GM12864 (cell line): ENCODE measurements around the gene LSS.

Source experiments
- DNase-seq: peaks from one replicate; pipeline ENCODE4 v3.0.0-alpha.2; 2011; ENCODE audit warnings: low read depth
- H3K4me3 ChIP-seq: 2 replicates; pipeline ENCODE4 v1.5.1; 2011; ENCODE audit warnings: mild to moderate bottlenecking, low read depth, low read length, control low read depth
- CTCF ChIP-seq: IDR thresholded peaks from 2 replicates; pipeline ENCODE4 v1.5.1; 2011; ENCODE audit warnings: low read depth, mild to moderate bottlenecking, moderate library complexity, low read length, control low read depth, inconsistent platforms; ENCODE audit errors: missing control alignments

The LSS gene

DNA sequence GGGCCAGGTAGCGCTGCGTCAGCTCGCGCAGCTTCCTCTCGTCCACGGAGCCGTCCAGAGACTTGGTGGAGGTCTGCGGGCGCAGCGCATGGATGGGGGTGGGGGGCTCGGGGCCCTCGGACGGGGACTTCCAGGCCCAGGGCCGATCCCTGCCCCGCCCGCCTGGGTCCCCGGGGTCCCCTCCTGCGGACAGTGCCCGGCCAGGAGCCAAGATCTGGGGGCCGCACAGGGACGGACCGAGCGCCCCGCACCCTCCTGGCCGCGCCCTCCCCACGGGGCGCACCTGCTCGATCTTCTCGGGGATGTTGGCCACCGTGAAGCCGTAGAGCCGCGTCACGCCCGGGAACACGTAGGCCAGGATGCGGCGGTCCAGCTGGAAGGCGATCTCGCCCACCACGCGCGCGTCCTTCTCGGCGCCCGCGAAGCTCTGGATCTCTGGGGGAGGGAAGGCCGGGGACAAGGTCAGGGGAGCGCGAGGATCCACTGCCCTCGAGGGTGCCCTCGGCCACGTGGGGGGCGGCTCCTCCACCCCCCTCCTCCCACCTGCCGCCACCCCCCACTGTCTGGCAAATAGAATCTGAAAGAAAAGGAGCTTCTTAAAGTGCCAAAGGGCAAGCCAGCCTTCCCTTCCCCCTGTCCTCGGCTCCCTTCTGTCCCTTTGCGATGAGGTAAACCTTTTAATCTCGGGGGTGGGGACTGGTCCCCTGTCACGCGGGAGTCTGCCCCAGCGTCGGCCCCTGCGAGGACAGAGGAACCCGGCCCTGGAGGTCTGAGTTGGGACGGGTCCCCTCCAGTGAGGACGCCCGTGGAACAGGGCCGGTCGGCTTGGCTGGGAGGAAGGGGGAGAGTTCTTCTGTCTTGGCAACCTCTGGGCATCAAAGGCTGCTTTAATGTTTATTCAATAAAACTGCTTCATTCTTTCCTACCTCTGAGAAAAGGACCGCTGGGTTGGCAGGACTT, 66.7 kb downstream of the LSS start:
- DNase-seq, result no peak
- TF ChIP-seq CTCF, result no peak
- H3K4me3 ChIP-seq, result no peak overlapping the region

DNA sequence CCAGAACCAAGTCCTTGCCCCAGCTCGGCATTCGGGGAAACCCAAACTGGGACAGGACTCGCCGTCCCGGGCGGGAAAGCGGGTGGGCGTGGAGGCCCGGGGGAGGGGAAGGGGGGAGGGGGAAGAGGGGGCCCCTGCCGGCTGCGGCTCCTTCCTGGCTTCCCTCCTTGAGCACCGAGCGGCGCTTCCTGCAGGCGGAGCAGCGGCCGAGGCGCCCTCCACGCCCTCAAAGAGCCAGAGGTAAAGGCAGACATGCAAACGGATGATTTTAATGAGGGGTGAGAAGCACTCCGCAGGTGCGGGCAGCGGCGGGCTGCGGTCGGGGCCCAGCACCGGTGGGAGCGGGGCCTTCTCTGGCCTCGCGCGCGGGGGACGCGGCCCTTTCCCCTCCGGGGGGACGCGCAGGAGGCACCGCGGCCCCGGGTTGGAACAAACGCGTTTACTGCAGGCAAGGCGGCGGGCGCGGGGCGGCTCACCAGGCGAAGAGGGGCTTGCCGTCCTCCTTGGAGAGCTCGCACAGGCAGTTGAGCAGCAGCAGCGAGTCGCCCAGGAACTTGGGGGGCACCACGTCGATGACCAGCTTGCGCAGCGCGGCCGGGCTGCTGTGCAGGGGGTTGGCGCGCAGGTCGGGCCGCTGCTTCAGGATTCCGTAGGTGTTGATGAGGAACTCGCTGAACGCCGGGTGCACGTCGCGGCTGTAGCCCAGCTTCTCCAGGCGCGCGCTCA, 67.5 kb downstream of the LSS start:
- DNase-seq, result no peak
- TF ChIP-seq CTCF, result no peak
- H3K4me3 ChIP-seq, result no peak overlapping the region

DNA sequence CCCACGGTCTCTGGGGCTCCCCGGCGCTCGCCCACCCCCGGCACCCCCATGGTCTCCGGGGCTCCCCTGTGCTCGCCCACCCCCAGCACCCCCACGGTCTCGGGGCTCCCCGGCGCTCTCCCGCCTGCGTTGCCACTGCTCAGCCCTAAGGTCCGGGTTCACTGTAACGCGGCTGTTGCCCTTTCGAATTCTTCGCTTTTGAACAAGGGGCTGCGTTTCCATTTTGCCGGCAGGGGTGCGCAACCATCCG, 68.0 kb downstream of the LSS start:
- no peak for TF ChIP-seq CTCF
- no peak overlapping the region for H3K4me3 ChIP-seq

GRCh38 chr21:46159841-46160656, 68.5 kb downstream of the LSS start:
- no peak overlapping the region for H3K4me3 ChIP-seq
- no peak for TF ChIP-seq CTCF
- DNase-seq, result no peak

More for the DNA sequence above, 68.0 kb downstream of the LSS start:
- DNase-seq, result no peak

DNA sequence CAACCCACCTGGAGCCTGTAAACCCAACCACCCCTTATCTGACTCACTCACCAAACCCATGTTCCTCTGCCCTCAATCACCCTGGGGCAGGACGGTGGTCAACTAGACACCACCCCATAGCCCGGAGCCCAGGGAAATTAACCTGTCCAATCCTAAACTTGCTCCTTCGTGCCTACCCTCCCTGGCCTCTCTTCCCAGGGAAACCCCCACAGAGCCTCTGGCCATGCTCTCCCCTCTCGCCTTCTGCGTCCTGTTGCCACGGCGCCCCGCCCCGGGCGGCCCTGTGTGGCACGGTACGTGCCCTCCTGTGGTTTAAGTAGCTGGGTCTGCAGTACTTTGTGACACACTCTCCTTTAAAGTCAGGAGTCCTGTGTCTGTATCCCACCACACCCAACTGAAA, 69.2 kb downstream of the LSS start:
- TF ChIP-seq CTCF, result no peak
- no peak for DNase-seq
- H3K4me3 ChIP-seq, result no peak overlapping the region

GRCh38 chr21:46158666-46159300, 69.8 kb downstream of the LSS start:
- DNase-seq, result no peak
- TF ChIP-seq CTCF, result no peak
- H3K4me3 ChIP-seq, result no peak overlapping the region
